ENCODE measurements around the gene PSMB9. TPM values are rescaled to one million over a fixed set of nuclear protein-coding genes. Genes with fewer than 3 reads are reported as not detected.

Gene PSMB9
- total and polyA plus RNA-seq, 2 experiments from 2014 or later = 2.0 to 11.0 TPM

- H3K9me3 ChIP-seq (ENCODE audit: low read depth) = no peaks in the 10 kb centered on the region
- TF ChIP-seq, protein P1, sequence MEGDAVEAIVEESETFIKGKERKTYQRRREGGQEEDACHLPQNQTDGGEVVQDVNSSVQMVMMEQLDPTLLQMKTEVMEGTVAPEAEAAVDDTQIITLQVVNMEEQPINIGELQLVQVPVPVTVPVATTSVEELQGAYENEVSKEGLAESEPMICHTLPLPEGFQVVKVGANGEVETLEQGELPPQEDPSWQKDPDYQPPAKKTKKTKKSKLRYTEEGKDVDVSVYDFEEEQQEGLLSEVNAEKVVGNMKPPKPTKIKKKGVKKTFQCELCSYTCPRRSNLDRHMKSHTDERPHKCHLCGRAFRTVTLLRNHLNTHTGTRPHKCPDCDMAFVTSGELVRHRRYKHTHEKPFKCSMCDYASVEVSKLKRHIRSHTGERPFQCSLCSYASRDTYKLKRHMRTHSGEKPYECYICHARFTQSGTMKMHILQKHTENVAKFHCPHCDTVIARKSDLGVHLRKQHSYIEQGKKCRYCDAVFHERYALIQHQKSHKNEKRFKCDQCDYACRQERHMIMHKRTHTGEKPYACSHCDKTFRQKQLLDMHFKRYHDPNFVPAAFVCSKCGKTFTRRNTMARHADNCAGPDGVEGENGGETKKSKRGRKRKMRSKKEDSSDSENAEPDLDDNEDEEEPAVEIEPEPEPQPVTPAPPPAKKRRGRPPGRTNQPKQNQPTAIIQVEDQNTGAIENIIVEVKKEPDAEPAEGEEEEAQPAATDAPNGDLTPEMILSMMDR (IDR thresholded peaks at IDR 0.05; ENCODE audit: low read depth, low read length) = no peak
- peaks cover 19% of the 10 kb centered on the region for H3K27me3 ChIP-seq
- peaks cover 5% of the 10 kb centered on the region for H3K4me1 ChIP-seq (ENCODE audit: low read depth)
- no peaks in the 10 kb centered on the region for H3K36me3 ChIP-seq
- no peak for DNase-seq (ENCODE audit: low read depth in 1 of 2, low spot score in 1 of 2)
- no peak overlapping the region for H3K4me3 ChIP-seq
- no peak overlapping the region for H3K27ac ChIP-seq
Measured at GRCh38 chr6:32835167-32835893, 18.7 kb upstream of the PSMB9 start.

- Histone ChIP-seq H3K27ac (no peak overlapping the region), H3K4me3 (no peak overlapping the region), H3K27me3 (peaks cover 34% of the 10 kb centered on the region), H3K4me1 (ENCODE audit: low read depth) (peaks cover 5% of the 10 kb centered on the region), H3K9me3 (ENCODE audit: low read depth) (no peaks in the 10 kb centered on the region), H3K36me3 (no peaks in the 10 kb centered on the region)
- TF ChIP-seq, protein P1 (IDR thresholded peaks at IDR 0.05; ENCODE audit: low read depth, low read length) = no peak
- no peak for DNase-seq (ENCODE audit: low read depth in 1 of 2, low spot score in 1 of 2)
Measured at GRCh38 chr6:32836873-32837272, 17.1 kb upstream of the PSMB9 start.

DNA sequence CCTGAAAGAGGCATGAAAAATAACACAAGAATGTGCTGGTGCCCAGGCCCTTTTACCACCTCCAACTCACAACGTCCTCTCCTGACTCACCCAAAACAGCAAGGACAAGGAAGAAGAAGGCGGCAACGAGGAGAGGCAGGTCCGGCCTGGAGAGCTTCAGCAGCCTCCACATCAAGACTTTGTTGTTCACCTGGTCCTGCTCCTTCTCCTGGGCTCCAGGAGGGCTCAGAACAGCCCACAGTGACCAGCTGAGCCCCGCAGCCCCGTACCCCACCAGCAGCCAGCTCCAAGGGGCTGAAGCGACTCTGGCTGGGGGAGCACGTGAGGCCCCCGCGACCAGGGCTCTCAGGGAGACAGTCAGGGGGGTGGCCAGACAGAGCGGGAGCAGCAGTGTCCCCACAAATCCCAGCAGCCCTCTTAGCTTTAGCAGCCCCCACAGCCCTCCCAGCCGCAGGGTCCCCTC lies 16.3 kb upstream of the PSMB9 start:
- no peaks in the 10 kb centered on the region for H3K9me3 ChIP-seq (ENCODE audit: low read depth)
- peaks cover 42% of the 10 kb centered on the region for H3K27me3 ChIP-seq
- TF ChIP-seq, protein P1 (IDR thresholded peaks at IDR 0.05; ENCODE audit: low read depth, low read length) = no peak
- DNase-seq (ENCODE audit: low read depth in 1 of 2, low spot score in 1 of 2) = peak in 1 of 2 donors; percentile 8
- peaks cover 5% of the 10 kb centered on the region for H3K4me1 ChIP-seq (ENCODE audit: low read depth)
- no peaks in the 10 kb centered on the region for H3K36me3 ChIP-seq
- H3K4me3 ChIP-seq = peak overlapping the region; percentile 85
- H3K27ac ChIP-seq = no peak overlapping the region

DNA sequence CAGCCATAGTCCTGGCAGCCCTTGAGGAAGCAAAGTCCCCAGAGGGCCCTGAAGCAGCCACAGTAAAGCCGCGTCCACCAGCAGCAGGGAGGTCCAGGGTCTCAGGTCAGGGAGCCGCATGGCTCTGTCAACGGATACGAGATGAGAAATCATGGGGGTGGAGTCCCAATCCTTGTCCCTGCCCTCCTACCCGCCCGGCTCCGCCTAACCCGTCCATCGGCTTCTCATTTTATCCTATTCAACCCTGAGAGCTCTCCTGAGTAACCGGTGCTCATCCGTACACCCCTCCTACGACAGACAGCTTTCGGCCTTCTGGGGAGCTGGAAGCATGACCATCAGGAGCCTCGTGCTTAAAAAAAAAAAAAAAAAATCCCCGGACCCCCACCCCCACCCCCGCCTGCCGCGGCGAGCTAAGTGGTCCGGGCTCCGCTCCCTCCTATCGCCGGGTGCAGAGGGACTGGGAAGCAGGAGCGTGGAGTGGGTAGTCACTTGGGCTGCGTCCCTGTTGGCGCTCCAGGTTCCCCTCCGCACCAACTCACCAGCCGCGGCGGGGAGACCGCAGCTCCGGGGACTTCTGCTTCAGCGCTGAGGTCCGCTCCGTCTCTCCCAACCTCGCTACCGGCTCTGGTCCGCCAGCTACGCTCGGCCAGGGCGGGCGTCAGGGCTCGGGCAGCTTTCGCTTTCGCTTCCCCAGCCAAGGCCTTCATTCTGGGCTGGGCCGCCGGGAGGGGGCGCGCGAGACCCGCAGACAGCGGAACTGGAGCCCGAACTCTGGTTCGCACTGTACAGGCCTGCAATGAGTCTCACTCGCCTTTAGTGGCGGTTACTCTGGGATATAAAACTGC lies 15.7 kb upstream of the PSMB9 start, which contains the start of gene TAP2:
TSS of gene TAP2 (minus strand) at position 626 of the 845 bp plus-strand sequence. CDS start at position 120, 506 bp downstream.
- Histone ChIP-seq H3K4me3 (peak within 1 kb of the TSS; percentile 85), H3K9me3 (ENCODE audit: low read depth) (no peaks in the 10 kb centered on the region), H3K27ac (peak within 1 kb of the TSS; percentile 59), H3K36me3 (no peaks in the 10 kb centered on the region), H3K4me1 (ENCODE audit: low read depth) (peaks cover 5% of the 10 kb centered on the region), H3K27me3 (peaks cover 48% of the 10 kb centered on the region)
- DNase-seq (ENCODE audit: low read depth in 1 of 2, low spot score in 1 of 2) = peak; percentile 94
- TF ChIP-seq, protein P1 (IDR thresholded peaks at IDR 0.05; ENCODE audit: low read depth, low read length) = peak; percentile 91

- no peak for DNase-seq (ENCODE audit: low read depth in 1 of 2, low spot score in 1 of 2)
- no peaks in the 10 kb centered on the region for H3K9me3 ChIP-seq (ENCODE audit: low read depth)
- H3K36me3 ChIP-seq = no peaks in the 10 kb centered on the region
- peaks cover 5% of the 10 kb centered on the region for H3K4me1 ChIP-seq (ENCODE audit: low read depth)
- no peak overlapping the region for H3K4me3 ChIP-seq
- TF ChIP-seq, protein P1 (IDR thresholded peaks at IDR 0.05; ENCODE audit: low read depth, low read length) = no peak
- peaks cover 59% of the 10 kb centered on the region for H3K27me3 ChIP-seq
- no peak overlapping the region for H3K27ac ChIP-seq
Measured at GRCh38 chr6:32839356-32839755, 14.6 kb upstream of the PSMB9 start.

Data from cardiac muscle cell (in vitro differentiated cells and primary cell).